ENCODE measurements around the gene KCNC4. TPM values are rescaled to one million over a fixed set of nuclear protein-coding genes. Genes with fewer than 3 reads are reported as not detected.

Gene KCNC4
- total RNA-seq, 4 donors from 2014 or later, result 3.8 to 12.5 (median 4.6) TPM

GRCh38 chr1:110187139-110187890 is 22.8 kb upstream of the KCNC4 start:
- H3K27ac ChIP-seq, result no peak overlapping the region
- H3K4me3 ChIP-seq (replicated peaks in 1 of 3), result no peak overlapping the region
- H3K36me3 ChIP-seq, result no peaks in the 10 kb centered on the region
- TF ChIP-seq POLR2A (IDR thresholded peaks at IDR 0.05) (no peak), CTCF (IDR thresholded peaks at IDR 0.05) (no peak)
- no peaks in the 10 kb centered on the region for H3K4me1 ChIP-seq
- WGBS, 2 donors, result 82 to 93% methylated on average over 10 of the region's 10 CpGs
- DNase-seq, result no peak
- no peaks in the 10 kb centered on the region for H3K9me3 ChIP-seq
- H3K27me3 ChIP-seq, result no peaks in the 10 kb centered on the region
- intact Hi-C loops (cut with DNase I), result no loop called here

DNA sequence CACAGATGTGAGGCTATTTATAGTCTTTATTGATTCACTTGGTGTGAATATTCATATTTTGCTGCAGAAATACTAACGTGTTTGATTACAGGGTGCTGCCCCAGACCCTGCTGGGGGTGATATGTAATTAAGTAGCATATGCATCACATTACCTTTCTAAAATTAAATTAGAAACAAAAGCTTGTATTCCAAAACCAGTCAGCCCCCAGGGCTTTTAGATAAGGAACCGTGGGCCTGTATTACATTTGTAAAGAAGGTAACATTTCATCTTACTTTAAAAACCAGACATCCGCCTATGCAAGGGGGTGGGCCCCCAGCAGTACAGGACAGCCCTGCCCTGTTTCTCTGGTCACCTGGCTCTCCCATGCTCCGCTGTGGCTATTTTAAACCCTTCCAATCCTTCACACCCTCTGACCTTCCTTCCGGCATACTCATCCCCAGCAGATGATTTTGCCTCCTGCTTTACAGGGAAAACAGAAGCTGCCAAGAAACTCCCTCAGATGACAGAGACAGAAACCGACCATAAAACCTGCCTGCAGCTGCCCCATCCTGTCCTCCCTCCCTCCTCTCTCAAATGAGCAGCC is 22.0 kb upstream of the KCNC4 start:
- Histone ChIP-seq H3K27me3 (no peaks in the 10 kb centered on the region), H3K4me1 (no peaks in the 10 kb centered on the region), H3K9me3 (no peaks in the 10 kb centered on the region), H3K27ac (no peak overlapping the region), H3K4me3 (replicated peaks in 1 of 3) (no peak overlapping the region), H3K36me3 (no peaks in the 10 kb centered on the region)
- intact Hi-C loops (cut with DNase I), result no loop called here
- no peak for TF ChIP-seq POLR2A (IDR thresholded peaks at IDR 0.05)
- no peak for TF ChIP-seq CTCF (IDR thresholded peaks at IDR 0.05)
- 69 to 73% methylated on average over 6 of the region's 6 CpGs for WGBS, 2 donors
- no peak for DNase-seq

- TF ChIP-seq POLR2A (IDR thresholded peaks at IDR 0.05), result no peak
- intact Hi-C loops (cut with DNase I), result no loop called here
- H3K36me3 ChIP-seq, result no peaks in the 10 kb centered on the region
- H3K9me3 ChIP-seq, result no peaks in the 10 kb centered on the region
- no peaks in the 10 kb centered on the region for H3K4me1 ChIP-seq
- 89 to 93% methylated on average over 6 of the region's 6 CpGs for WGBS, 2 donors
- no peaks in the 10 kb centered on the region for H3K27me3 ChIP-seq
- no peak overlapping the region for H3K4me3 ChIP-seq (replicated peaks in 1 of 3)
- DNase-seq, result no peak
- no peak overlapping the region for H3K27ac ChIP-seq
Observed at GRCh38 chr1:110189181-110189580, 20.9 kb upstream of the KCNC4 start.

GRCh38 chr1:110190282-110190929 is 19.7 kb upstream of the KCNC4 start:
- no peaks in the 10 kb centered on the region for H3K27me3 ChIP-seq
- no peak overlapping the region for H3K4me3 ChIP-seq (replicated peaks in 1 of 3)
- no peaks in the 10 kb centered on the region for H3K9me3 ChIP-seq
- no peak overlapping the region for H3K27ac ChIP-seq
- intact Hi-C loops (cut with DNase I), result no loop called here
- DNase-seq, result peak; percentile 73 to 78
- 46 to 53% methylated on average over 6 to 8 of the region's 8 CpGs for WGBS, 2 donors
- TF ChIP-seq CTCF (IDR thresholded peaks at IDR 0.05) (no peak), POLR2A (IDR thresholded peaks at IDR 0.05) (no peak)
- no peaks in the 10 kb centered on the region for H3K36me3 ChIP-seq
- H3K4me1 ChIP-seq, result no peaks in the 10 kb centered on the region

DNA sequence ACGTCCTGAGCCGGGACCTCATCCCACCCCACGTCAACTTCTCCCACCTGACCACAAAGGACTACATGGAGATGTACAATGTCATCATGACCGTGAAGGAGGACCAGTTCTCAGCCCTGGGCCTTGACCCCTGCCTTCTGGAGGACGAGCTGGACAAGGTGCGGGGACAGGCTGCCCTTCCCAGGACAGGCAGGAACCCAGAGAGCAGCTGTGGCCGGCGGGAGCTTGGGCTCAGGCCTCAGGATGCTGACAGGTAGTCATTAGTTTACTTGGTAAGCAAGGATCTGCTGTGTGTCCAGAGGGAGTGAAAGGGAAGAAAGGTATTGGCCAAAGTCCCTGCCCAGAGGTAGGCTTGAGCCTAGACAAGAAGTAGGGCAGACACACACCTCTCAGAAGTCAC is 17.6 kb upstream of the KCNC4 start:
- intact Hi-C loops (cut with DNase I), result no loop called here
- Histone ChIP-seq H3K4me3 (replicated peaks in 1 of 3) (no peak overlapping the region), H3K9me3 (no peaks in the 10 kb centered on the region), H3K27me3 (no peaks in the 10 kb centered on the region), H3K36me3 (no peaks in the 10 kb centered on the region), H3K4me1 (no peaks in the 10 kb centered on the region), H3K27ac (no peak overlapping the region)
- WGBS, 2 donors, result 91 to 95% methylated on average over 6 to 8 of the region's 8 CpGs
- DNase-seq, result no peak
- TF ChIP-seq POLR2A (IDR thresholded peaks at IDR 0.05) (no peak), CTCF (IDR thresholded peaks at IDR 0.05) (no peak)

Data from thyroid gland (tissue), 4 donors.